ENCODE data around the gene GAGE12G. TPM values are rescaled to one million over a fixed set of nuclear protein-coding genes. Genes with fewer than 3 reads are reported as not detected.

The GAGE12G gene
- total and polyA plus RNA-seq, 10 of the 15 experiments (the other 5 are each of a cell fraction or from before 2014, with no cell fraction given) = not detected

- TF ChIP-seq ZBTB4 (CRISPR knock-in tag; IDR thresholded peaks at IDR 0.05) = no peak
- no peak for TF ChIP-seq IKZF2 (IDR thresholded peaks at IDR 0.05)
- no peak for TF ChIP-seq ZNF687 (IDR thresholded peaks at IDR 0.05)
- TF ChIP-seq NFYA (IDR thresholded peaks at IDR 0.05; ENCODE audit: borderline replicate concordance, low read depth, low read length) = no peak
- no peak for TF ChIP-seq CTCF (IDR thresholded peaks at IDR 0.05 in 2 of 3, conservative IDR thresholded peaks at IDR 0.05 in 1 of 3; ENCODE audit: control insufficient read depth in 2 of 3, extremely low read depth in 1 of 3, insufficient read depth in 1 of 3, low read depth in 3 of 3, low read length in 3 of 3)
- TF ChIP-seq YY1 (IDR thresholded peaks at IDR 0.05; ENCODE audit: low read depth, low read length) = no peak
Observed at GRCh38 chrX:49610718-49611310, 40.6 kb downstream of the GAGE12G start (continued).

Data from GM12878 (cell line).